Fibroblast of lung (primary cell): ENCODE results near the gene SHKBP1. TPM values are rescaled to one million over a fixed set of nuclear protein-coding genes. Genes with fewer than 3 reads are reported as not detected.

ENCODE experiments used
- DNase-seq, 2 donors: peaks; one replicate each; pipeline versions ENCODE4 v3.0.0 to v3.0.0-alpha.2; 2010; ENCODE audit warnings: low read depth in 2 of 2
- H2AFZ ChIP-seq: 2 replicates; pipeline ENCODE4 v1.5.1; 2012; ENCODE audit warnings: low read length, control low read depth, inconsistent platforms
- H3K27ac ChIP-seq: 2 replicates; pipeline ENCODE4 v1.5.1; 2011; ENCODE audit warnings: low read length, control low read depth; ENCODE audit not compliant: insufficient read depth
- H3K27me3 ChIP-seq: 2 replicates; pipeline ENCODE4 v1.5.1; 2011; ENCODE audit warnings: mild to moderate bottlenecking, low read length; ENCODE audit not compliant: control insufficient read depth, insufficient read depth
- H3K36me3 ChIP-seq: 2 replicates; pipeline ENCODE4 v1.5.1; 2011; ENCODE audit warnings: low read length; ENCODE audit not compliant: control insufficient read depth, insufficient read depth
- H3K4me1 ChIP-seq: 2 replicates; pipeline ENCODE4 v1.5.1; 2011; ENCODE audit warnings: low read length; ENCODE audit not compliant: control insufficient read depth, insufficient read depth; ENCODE audit errors: extremely low read depth
- H3K4me2 ChIP-seq: 2 replicates; pipeline ENCODE4 v1.5.1; 2011; ENCODE audit warnings: low read length, control low read depth; ENCODE audit not compliant: insufficient read depth; ENCODE audit errors: extremely low read depth
- H3K4me3 ChIP-seq, 4 experiments: fragments of 200-600 bp in 1 of 4; sonication (generic) in 1 of 4; replicated peaks in 1 of 4; 2 replicates each; pipeline ENCODE4 v1.5.1; 2011 to 2016; ENCODE audit warnings: low read length in 4 of 4, low read depth in 3 of 4, mild to moderate bottlenecking in 3 of 4, control low read depth in 2 of 4, inconsistent platforms in 1 of 4, mixed read lengths in 1 of 4; ENCODE audit not compliant: insufficient read depth in 1 of 4; ENCODE audit errors: control extremely low read depth in 1 of 4
- H3K79me2 ChIP-seq: 2 replicates; pipeline ENCODE4 v1.5.1; 2012; ENCODE audit warnings: mild to moderate bottlenecking, low read length, inconsistent platforms; ENCODE audit not compliant: control insufficient read depth, insufficient read depth
- H3K9ac ChIP-seq: 2 replicates; pipeline ENCODE4 v1.5.1; 2011; ENCODE audit warnings: mild to moderate bottlenecking, low read length, control low read depth; ENCODE audit not compliant: insufficient read depth
- H3K9me3 ChIP-seq: 2 replicates; pipeline ENCODE4 v1.5.1; 2012; ENCODE audit warnings: low read depth, low read length; ENCODE audit not compliant: control insufficient read depth, insufficient read depth
- H4K20me1 ChIP-seq: 2 replicates; pipeline ENCODE4 v1.5.1; 2011; ENCODE audit warnings: low read length; ENCODE audit not compliant: control insufficient read depth, insufficient read depth; ENCODE audit errors: extremely low read depth
- EZH2 ChIP-seq: IDR thresholded peaks from 2 replicates; pipeline ENCODE4 v1.5.1; 2012; ENCODE audit warnings: low read length, control low read depth, mild to moderate bottlenecking; ENCODE audit errors: missing control alignments
- polyA plus RNA-seq, 2 donors: library from polyadenylated mRNA; depleted of rRNA in 1 of 2; stranded (reverse) in 1 of 2; unstranded in 1 of 2; fragments of >200 nt; gene quantifications; 2 replicates each; pipeline ENCODE4 v1.2.1, GENCODE V29; 2011 to 2012; ENCODE audit warnings: missing spikeins in 1 of 2
- total RNA-seq: library from RNA; depleted of rRNA; stranded (reverse); fragments of >200 nt; gene quantifications from 2 replicates; pipeline ENCODE4 v1.2.1, GENCODE V29; 2014
- TF ChIP-seq, protein P1 (sequence below), 2 donors: IDR thresholded peaks in 1 of 2; conservative IDR thresholded peaks in 1 of 2; 1 replicate in 1 of 2; 2 replicates in 1 of 2; pipeline ENCODE4 v1.5.1; 2011 to 2012; ENCODE audit warnings: low read length in 2 of 2, control low read depth in 1 of 2, inconsistent platforms in 1 of 2, low read depth in 1 of 2, mild to moderate bottlenecking in 1 of 2

SHKBP1 gene
- total and polyA plus RNA-seq, 2 donors (not counting 1 experiment from before 2014, with no cell fraction given), result 35.6 to 43.4 TPM

DNA sequence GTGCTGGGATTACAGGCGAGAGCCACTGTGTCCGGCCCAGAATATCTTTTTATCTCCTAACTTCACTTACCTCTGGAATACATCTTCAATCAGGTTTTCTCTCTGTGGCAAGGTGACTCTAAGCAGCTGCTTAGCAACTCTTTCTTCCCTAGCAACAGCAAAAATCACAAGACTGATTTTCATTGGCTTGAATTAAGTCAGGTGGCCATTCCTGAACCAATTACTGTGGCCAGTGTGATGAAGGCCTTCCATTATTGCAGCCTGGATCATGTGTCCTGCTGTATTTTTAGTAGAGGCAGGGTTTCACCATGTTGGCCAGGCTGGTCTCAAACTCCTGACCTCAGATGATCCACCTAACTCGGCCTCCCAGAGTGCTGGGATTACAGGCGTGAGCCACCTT is 15.5 kb downstream of the SHKBP1 start:
- Histone ChIP-seq H3K27me3 (no peaks in the 10 kb centered on the region), H3K4me1 (peaks cover 3% of the 10 kb centered on the region), H3K79me2 (no peaks in the 10 kb centered on the region), H3K4me2 (no peak overlapping the region), H2AFZ (no peak overlapping the region), H3K27ac (no peak overlapping the region), H3K9ac (no peak overlapping the region), H3K4me3 (no peak overlapping the region), H4K20me1 (no peaks in the 10 kb centered on the region), H3K9me3 (no peaks in the 10 kb centered on the region), H3K36me3 (no peaks in the 10 kb centered on the region)
- TF ChIP-seq, protein P1, sequence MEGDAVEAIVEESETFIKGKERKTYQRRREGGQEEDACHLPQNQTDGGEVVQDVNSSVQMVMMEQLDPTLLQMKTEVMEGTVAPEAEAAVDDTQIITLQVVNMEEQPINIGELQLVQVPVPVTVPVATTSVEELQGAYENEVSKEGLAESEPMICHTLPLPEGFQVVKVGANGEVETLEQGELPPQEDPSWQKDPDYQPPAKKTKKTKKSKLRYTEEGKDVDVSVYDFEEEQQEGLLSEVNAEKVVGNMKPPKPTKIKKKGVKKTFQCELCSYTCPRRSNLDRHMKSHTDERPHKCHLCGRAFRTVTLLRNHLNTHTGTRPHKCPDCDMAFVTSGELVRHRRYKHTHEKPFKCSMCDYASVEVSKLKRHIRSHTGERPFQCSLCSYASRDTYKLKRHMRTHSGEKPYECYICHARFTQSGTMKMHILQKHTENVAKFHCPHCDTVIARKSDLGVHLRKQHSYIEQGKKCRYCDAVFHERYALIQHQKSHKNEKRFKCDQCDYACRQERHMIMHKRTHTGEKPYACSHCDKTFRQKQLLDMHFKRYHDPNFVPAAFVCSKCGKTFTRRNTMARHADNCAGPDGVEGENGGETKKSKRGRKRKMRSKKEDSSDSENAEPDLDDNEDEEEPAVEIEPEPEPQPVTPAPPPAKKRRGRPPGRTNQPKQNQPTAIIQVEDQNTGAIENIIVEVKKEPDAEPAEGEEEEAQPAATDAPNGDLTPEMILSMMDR (conservative IDR thresholded peaks at IDR 0.05 in 1 of 2, IDR thresholded peaks at IDR 0.05 in 1 of 2; ENCODE audit: low read depth in 1 of 2, low read length in 2 of 2), result no peak
- TF ChIP-seq EZH2, result no peak
- DNase-seq, result peak; percentile 60 to 78

- Histone ChIP-seq H3K9me3 (no peaks in the 10 kb centered on the region), H3K36me3 (no peaks in the 10 kb centered on the region), H2AFZ (no peak overlapping the region), H4K20me1 (no peaks in the 10 kb centered on the region), H3K27me3 (no peaks in the 10 kb centered on the region), H3K4me2 (peak overlapping the region; percentile 27), H3K79me2 (no peaks in the 10 kb centered on the region), H3K4me1 (peaks cover 12% of the 10 kb centered on the region), H3K27ac (no peak overlapping the region), H3K4me3 (no peak overlapping the region), H3K9ac (no peak overlapping the region)
- TF ChIP-seq, protein P1 (conservative IDR thresholded peaks at IDR 0.05 in 1 of 2, IDR thresholded peaks at IDR 0.05 in 1 of 2; ENCODE audit: low read depth in 1 of 2, low read length in 2 of 2), result no peak
- no peak for TF ChIP-seq EZH2
- no peak for DNase-seq
Measured at GRCh38 chr19:40594255-40594654, 17.6 kb downstream of the SHKBP1 start.

- Histone ChIP-seq H3K9me3 (no peaks in the 10 kb centered on the region), H3K4me2 (peak overlapping the region; percentile 27), H3K4me1 (peaks cover 12% of the 10 kb centered on the region), H3K27ac (no peak overlapping the region), H2AFZ (no peak overlapping the region), H3K9ac (no peak overlapping the region), H3K36me3 (no peaks in the 10 kb centered on the region), H3K79me2 (no peaks in the 10 kb centered on the region), H3K27me3 (no peaks in the 10 kb centered on the region), H4K20me1 (no peaks in the 10 kb centered on the region), H3K4me3 (no peak overlapping the region)
- TF ChIP-seq, protein P1 (conservative IDR thresholded peaks at IDR 0.05 in 1 of 2, IDR thresholded peaks at IDR 0.05 in 1 of 2; ENCODE audit: low read depth in 1 of 2, low read length in 2 of 2), result peak in 1 of 2 donors; percentile 12
- no peak for TF ChIP-seq EZH2
- peak in 1 of 2 donors; percentile 75 for DNase-seq
Measured at GRCh38 chr19:40594657-40595091, 18.0 kb downstream of the SHKBP1 start.
